NCI-H82 treated with DMSO at 0.1 percent for 48 hours (cell line): ENCODE measurements around the gene IKBKE.
"Not testable (repeated sequence)": the region's sequence is repeated elsewhere in the genome, so short reads cannot be mapped to it uniquely, and the experiment has no call there.

ENCODE experiments used
- DNase-seq: peaks from one replicate; lab custom pipeline; 2025; ENCODE audit not compliant: unreplicated experiment; lab: John Stamatoyannopoulos, UW

Gene IKBKE

GRCh38 chr1:206472454-206472853 is 2.2 kb downstream of the IKBKE start:
- no peak for DNase-seq

- no peak for DNase-seq
Measured at GRCh38 chr1:206472886-206473285, 2.6 kb downstream of the IKBKE start.

- DNase-seq = no peak
Measured at GRCh38 chr1:206476058-206476457, 5.8 kb downstream of the IKBKE start.

- DNase-seq = no peak
Measured at GRCh38 chr1:206476591-206476990, 6.3 kb downstream of the IKBKE start.

GRCh38 chr1:206477110-206477509 is 6.8 kb downstream of the IKBKE start:
- DNase-seq = no peak

- no peak for DNase-seq
Measured at GRCh38 chr1:206477581-206478380, 7.5 kb downstream of the IKBKE start.

GRCh38 chr1:206478746-206479145 is 8.5 kb downstream of the IKBKE start:
- DNase-seq = no peak

- peak; percentile 64 for DNase-seq
Measured at GRCh38 chr1:206479183-206480125, 9.2 kb downstream of the IKBKE start.

- no peak for DNase-seq
Measured at GRCh38 chr1:206480211-206480610, 9.9 kb downstream of the IKBKE start.

- DNase-seq = no peak
Measured at GRCh38 chr1:206482611-206483010, 12.3 kb downstream of the IKBKE start.

- not testable (repeated sequence) for DNase-seq
Measured at GRCh38 chr1:206483864-206484263, 13.6 kb downstream of the IKBKE start.

GRCh38 chr1:206484901-206485300 is 14.6 kb downstream of the IKBKE start:
- no peak for DNase-seq

- no peak for DNase-seq
Measured at GRCh38 chr1:206486995-206487788, 16.9 kb downstream of the IKBKE start.

GRCh38 chr1:206487970-206488369 is 17.7 kb downstream of the IKBKE start:
- no peak for DNase-seq

- DNase-seq = no peak
Measured at GRCh38 chr1:206488466-206488865, 18.2 kb downstream of the IKBKE start.

GRCh38 chr1:206489980-206490770 is 19.9 kb downstream of the IKBKE start:
- DNase-seq = peak; percentile 35

GRCh38 chr1:206490771-206491405 is 20.6 kb downstream of the IKBKE start:
- DNase-seq = no peak

GRCh38 chr1:206491616-206492015 is 21.3 kb downstream of the IKBKE start:
- no peak for DNase-seq

GRCh38 chr1:206492589-206492988 is 22.3 kb downstream of the IKBKE start:
- DNase-seq = no peak

GRCh38 chr1:206493279-206493678 is 23.0 kb downstream of the IKBKE start:
- DNase-seq = no peak
